GM12872 (cell line): ENCODE results near the gene COL5A2.

ENCODE experiments used
- TF ChIP-seq, protein P1 (sequence below): IDR thresholded peaks from 3 replicates; pipeline ENCODE4 v1.5.1; 2011; ENCODE audit warnings: low read depth, mild to moderate bottlenecking, low read length, moderate library complexity; ENCODE audit not compliant: insufficient read depth

Gene COL5A2

GRCh38 chr2:189050165-189050712, 129.3 kb downstream of the COL5A2 start:
- TF ChIP-seq, protein P1, sequence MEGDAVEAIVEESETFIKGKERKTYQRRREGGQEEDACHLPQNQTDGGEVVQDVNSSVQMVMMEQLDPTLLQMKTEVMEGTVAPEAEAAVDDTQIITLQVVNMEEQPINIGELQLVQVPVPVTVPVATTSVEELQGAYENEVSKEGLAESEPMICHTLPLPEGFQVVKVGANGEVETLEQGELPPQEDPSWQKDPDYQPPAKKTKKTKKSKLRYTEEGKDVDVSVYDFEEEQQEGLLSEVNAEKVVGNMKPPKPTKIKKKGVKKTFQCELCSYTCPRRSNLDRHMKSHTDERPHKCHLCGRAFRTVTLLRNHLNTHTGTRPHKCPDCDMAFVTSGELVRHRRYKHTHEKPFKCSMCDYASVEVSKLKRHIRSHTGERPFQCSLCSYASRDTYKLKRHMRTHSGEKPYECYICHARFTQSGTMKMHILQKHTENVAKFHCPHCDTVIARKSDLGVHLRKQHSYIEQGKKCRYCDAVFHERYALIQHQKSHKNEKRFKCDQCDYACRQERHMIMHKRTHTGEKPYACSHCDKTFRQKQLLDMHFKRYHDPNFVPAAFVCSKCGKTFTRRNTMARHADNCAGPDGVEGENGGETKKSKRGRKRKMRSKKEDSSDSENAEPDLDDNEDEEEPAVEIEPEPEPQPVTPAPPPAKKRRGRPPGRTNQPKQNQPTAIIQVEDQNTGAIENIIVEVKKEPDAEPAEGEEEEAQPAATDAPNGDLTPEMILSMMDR = no peak

GRCh38 chr2:189049709-189050164, 129.8 kb downstream of the COL5A2 start:
- TF ChIP-seq, protein P1 = no peak

DNA sequence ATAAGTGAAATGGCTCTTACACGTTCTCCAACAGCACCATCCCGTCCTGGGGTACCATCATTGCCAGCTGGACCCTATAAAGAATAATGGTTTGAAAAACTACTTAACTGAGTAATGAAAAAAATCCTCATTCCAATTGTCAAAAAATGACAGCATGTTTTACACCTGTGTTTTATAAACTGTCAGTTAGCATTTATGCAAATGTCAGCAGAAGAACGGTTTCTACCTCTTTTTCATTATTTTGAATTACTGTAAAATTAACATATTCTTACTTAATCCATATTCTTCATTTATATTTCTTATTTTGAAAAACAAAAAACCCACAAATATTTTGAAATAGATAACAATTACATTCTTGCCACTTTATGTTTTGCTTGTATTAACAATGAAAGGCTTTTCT, 131.4 kb downstream of the COL5A2 start:
- TF ChIP-seq, protein P1 = no peak

GRCh38 chr2:189047171-189047888, 132.2 kb downstream of the COL5A2 start:
- TF ChIP-seq, protein P1 = no peak

DNA sequence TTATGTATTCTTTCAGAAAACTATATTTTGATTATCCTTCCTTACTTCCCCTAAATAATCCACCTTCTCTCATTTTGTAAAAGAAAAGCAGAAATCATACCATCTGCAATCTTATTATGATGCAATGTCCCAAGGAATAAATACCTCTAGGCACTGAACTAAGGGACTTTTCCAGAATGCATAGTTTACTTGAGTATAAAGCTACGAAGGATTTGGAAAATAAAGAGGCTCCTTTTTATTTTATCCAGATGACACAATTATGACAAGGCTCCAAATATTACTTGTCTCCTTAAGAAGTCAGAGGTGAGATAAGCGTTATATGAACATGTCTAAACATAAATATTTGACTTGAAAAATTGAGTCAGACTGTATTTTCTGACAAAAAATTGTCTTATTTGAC, 133.2 kb downstream of the COL5A2 start:
- TF ChIP-seq, protein P1 = no peak

- TF ChIP-seq, protein P1 = no peak
These were observed 133.7 kb downstream of the COL5A2 start for GRCh38 chr2:189045836-189046235.

- TF ChIP-seq, protein P1 = no peak
These were observed 142.0 kb downstream of the COL5A2 start for GRCh38 chr2:189037518-189037917.
